ENCODE data around the gene CCDC171.

DNA sequence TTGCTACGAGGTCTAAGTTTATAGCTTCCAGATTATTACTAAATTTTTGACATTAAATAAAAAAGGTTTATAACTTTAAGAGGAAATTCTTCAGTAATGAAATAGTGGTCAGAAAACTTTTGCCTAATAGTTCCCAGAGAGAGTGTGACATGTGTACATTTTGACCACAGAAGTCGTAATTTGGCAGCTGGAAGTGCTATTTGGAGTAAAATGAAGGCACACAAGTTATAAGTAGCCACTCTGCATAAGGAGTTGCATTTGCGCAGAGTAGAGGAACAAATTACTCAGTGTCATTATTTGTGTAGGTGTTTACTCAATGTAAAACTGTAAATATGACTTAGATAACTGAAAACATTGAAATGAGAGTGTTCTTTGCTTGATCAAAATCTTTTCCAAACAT, 408.4 kb downstream of the CCDC171 start:
- TF ChIP-seq POLR2AphosphoS5 (IDR thresholded peaks at IDR 0.05; ENCODE audit: borderline replicate concordance, low read depth, low read length) (no peak; the same call in 1 of the 2 replicates), EZH2 (IDR thresholded peaks at IDR 0.05) (no peak)

Measured in SK-N-MC (cell line).